Measurements from ENCODE around the gene CELSR1. TPM values are rescaled to one million over a fixed set of nuclear protein-coding genes. Genes with fewer than 3 reads are reported as not detected.

Gene CELSR1
- total RNA-seq, 1 donor from 2014 or later: 18.6 TPM

DNA sequence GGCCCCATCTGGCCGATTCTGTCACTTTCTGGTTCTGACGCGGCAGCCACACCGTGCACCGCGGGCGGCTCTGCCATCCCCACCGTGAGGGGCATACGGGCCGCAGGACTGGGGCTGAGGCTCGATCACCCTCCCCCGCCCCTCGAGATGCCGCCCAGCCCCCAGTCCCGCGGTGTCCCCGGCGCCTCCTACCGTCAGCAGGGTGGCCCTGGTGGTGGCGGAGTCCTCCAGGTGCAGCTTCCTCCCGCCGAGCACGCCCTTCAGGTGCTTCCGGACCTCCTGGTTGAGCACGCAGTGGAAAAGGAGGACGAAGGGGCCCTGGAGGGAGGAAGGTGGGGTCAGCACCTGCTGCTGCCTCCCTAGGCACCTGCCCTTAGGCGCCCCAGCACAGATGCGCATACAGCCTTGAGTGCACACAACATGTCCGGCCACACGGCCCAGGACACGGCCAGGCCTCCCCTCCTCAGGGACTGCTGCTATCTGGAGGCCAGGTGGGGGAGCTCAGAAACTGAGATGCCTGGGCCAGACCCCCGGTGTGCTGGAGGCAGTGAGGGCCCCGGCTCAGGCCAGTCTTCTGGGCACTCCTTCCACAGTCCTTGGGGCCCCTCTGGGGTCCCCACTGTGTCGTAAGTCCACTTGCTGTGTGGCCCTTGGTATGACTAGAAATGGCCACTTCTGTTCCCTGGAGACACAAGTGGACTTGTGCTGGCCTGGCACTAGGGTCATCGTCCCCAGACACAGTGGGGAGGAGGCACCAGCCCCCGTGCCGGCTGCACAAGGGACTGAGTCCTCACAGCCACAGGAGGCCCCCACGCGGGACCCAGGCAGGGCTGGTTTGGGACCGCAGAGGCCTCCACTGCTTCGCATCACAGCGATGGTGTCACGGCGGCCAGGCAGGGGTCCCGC lies 170.4 kb downstream of the CELSR1 start:
- no peak for DNase-seq (ENCODE audit: low read depth in 2 of 2)

DNA sequence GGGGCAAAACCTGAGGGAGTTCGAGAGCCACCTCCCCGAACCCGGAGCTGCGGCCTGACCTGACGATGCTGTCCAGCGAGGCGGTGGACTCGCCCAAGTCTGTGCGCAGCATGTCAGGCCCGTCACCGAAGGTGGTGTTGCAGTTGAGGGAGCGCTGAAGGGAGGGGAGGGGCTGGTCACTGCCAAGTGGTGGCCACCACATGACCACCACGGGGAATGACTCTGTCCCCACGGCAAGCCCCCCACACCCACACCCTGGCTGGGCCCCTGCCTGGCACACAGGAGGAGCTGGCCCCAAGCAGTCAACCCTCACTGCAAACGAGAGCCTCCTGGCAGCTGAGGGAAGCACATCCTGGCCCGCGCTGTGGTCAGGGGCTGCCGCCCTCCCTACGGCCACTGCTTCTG lies 171.1 kb downstream of the CELSR1 start:
- DNase-seq (ENCODE audit: low read depth in 2 of 2): no peak

DNA sequence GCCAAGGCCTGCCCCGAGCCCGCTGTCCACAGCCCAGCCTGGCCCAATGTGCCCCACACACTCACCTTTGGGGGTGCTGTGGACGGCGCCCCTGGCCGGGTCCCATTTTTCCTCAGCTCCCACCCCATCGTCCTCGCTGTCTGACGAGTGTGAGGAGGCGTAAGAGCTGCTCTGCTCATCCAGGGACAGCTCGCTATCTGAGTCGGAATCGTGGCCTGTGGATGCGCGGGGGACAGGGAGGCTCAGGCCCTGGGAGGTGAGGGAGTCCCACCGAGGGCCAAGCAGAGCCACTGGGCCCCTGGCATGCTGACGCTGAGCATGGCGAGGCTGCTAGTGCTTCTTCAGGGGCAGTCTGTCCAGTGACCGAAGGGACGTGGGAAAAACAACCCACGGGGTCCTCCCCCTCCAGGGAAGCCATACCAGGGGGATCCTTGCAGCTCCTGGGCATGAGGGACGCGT lies 172.2 kb downstream of the CELSR1 start:
- DNase-seq (ENCODE audit: low read depth in 2 of 2): no peak

DNA sequence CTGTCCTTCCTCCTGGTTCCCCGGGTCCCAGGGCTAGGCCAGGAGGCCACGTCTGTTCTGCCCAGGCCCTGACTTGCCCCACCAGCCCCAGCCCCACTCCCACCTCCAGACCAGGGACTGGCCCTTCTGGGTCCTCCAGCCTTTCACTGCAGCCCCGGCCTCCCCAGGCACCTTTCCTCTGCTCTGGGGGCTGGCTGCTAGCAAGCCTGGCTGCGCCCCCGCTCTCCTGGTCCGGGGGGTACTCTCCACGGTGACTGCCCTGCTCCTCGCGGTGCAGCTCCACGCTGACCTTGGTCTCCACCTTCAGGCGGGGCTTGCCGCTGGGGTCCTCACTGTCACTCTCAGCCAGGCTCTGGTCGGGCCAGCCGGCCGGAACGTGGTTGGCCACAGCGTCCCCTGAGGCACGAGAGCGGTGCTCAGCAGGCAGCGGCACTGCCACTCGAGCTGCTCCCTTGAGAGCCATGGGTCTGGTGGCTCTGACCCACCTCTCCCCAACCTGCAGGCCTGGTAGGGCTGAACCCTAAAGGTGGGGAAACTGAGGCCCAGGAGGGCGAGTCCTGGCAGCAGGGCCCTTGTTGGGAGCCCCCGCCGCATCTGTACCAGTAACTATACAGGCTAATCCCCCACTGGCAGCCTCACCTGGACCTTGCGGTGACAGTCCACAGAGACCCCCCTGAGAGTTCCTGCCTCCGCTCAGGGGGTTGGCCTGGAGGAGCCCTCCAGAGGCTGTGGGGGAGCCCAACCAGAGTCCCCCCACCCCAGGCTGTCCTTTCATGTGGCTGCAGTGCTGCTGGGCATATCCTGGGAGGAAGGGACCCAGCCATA lies 172.9 kb downstream of the CELSR1 start:
- no peak for DNase-seq (ENCODE audit: low read depth in 2 of 2)

DNA sequence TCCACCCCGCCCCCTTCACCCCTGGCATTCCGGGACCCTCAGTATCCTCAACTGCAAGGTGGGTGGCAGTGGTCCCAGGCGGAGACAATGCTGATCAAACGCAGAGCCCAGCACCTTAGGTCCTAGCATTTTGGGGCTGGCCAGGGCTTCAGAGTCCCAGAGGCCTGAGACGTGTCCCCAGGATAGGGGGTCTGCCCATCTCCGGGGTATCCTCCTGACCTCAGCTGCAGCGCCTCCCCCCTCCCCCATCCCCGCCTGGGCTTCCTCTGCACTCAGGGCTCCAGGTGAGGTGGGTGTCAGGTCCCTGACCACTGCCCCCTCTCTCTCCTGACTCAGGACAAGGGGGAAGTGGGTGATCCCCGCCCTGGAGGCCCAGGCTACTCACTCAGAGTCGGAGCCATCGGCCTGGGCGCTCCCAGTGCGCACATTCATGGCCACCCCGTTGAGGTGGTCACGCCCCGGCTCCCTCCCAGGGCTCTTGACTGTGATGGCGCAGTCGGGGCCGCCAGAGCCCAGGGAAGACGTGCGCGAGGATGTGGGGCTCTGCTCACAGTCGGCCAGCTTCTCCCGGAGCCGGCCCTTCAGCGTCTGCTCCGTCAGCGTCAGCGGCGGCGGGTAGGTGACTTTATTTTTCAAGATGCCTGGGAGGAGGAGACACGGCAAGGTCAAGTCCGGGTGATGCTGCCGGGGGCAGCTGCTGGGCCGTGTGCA lies 173.7 kb downstream of the CELSR1 start:
- DNase-seq (ENCODE audit: low read depth in 2 of 2): no peak

DNA sequence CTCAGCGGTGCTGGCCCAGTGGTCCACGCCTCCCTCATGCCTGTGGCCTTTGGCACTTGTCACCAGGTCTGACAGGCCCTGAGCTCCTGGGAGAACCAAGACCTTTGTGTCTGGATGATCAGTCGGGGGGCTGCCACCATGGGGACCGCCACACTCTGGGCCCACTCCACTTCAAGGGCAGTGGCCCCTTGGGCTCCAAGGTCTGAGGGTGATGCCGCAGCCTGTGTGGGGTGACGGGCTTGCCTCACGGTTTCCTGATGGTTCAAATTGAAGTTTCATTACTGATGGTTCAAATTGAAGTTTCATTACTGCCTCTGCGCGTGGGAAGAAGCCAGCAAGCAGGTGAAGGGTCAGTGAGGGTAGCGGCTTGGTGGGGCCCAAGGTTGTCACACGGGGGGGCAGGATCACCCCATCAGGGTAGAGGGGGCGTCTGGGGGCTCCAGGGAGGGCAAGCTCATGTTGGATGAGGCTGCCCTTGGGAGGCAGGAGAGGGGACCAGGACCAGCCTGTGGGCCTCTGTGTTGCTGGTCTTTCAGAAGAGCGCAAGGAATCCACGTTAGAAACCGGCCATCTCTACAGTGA lies 174.4 kb downstream of the CELSR1 start:
- no peak for DNase-seq (ENCODE audit: low read depth in 2 of 2)

DNA sequence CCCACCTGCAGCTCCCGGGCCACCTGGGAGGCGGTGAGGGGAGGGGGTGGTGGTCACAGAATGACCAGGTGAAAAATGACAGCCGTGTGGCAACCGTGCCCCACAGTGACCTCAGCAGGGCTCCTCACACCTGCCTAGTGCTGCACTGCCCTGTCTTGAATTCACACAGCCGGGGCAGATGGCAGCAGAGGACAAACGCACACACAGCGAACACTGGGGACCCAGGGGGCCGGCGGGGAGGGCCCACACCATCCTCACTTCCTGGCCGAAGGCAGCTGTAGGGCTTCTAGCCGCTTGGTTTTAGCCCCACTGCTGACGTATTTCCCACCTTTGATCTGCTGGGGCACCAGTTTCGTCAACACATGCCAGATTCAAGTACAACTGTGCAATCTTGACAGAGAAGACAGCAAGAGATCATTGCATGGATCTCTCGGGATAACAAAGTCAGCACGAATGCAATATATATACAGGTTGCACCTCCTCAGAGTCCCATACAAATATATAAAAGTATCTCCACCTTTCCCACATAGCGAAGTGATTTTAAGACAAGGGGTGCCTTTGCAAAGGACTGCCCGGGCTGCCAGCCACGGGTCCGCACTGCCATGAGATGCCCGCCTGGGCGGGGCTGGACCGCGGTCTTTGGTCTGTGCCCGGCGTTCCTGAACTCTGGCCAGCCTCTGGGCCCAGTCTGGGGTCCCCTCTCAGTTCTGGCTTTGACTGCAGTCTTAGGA lies 175.1 kb downstream of the CELSR1 start:
- no peak for DNase-seq (ENCODE audit: low read depth in 2 of 2)

DNA sequence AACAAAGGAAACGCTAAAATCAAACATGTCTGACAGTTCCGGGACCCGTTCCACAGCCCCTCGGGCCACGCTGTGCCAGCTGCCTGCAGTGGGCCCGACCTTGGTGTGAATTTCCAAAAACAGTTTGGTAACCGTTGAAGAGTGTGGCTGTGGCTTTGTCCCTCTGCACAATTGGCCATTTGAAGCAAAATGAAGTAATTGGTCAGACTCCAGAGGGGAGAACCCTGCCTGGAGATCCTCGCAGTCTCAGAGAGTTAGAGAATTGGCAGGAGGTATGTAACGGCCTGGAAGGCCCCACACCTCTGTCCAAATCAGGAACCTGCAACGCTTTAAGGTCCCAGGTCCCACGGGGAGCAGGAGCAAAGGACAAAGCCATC lies 175.6 kb downstream of the CELSR1 start:
- no peak for DNase-seq (ENCODE audit: low read depth in 2 of 2)

DNA sequence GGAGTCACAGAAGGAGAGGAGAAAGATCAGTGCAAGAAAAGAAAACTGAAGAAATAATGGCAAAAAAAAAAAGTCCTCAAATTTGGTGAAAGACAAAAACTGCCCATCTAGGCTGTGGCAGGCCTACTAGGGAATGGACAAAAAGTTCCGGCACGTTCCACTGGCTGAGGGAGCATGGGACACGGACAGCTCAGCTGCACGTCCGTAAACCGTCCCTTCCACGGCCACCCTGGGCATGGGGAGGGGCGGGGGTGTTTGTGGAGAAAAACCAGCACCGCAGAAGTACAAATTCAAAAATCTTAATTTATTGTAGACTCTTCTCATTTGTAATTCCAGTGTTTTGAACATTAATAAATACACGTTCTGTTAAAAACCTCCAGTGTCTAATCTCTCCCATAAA lies 176.5 kb downstream of the CELSR1 start:
- no peak for DNase-seq (ENCODE audit: low read depth in 2 of 2)

DNA sequence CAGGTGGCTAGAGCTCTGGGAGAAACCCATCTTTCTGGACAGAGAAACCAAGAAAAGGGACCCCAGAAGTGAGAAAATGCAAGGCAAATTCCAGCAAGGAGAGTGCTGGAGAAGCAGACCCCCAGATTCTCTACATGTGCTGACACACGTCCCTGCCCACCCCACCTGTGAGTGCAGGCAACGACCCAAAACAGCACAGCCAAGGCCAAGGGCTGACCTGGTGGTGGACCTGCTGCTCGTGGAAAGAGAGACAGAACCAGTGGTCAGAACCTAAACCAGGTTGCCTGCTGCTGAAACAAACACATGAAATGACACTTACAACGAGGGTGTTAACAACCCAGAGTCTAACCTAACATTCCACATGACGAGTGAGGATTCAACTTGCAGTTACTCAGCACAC lies 177.3 kb downstream of the CELSR1 start:
- DNase-seq (ENCODE audit: low read depth in 2 of 2): no peak

DNA sequence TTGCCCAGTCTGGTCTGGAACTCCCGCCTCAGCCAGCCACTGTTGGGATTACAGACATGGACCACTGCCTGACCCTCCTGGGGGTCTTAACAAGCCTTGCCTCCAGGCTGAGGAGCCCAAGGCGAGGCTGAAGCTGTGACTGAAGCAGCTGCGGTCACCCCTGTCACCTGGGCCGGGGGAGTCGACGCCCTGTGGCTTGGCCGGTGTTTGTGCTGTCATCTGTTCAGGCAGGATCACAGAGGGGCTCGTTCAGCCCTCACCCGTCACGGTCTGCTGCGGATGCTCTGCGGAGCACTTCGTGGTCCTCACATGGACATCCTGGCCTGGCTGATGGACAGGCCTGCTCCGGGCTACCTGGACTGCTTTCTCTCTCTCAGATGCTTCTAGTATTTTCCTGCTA lies 178.1 kb downstream of the CELSR1 start:
- DNase-seq (ENCODE audit: low read depth in 2 of 2): no peak

DNA sequence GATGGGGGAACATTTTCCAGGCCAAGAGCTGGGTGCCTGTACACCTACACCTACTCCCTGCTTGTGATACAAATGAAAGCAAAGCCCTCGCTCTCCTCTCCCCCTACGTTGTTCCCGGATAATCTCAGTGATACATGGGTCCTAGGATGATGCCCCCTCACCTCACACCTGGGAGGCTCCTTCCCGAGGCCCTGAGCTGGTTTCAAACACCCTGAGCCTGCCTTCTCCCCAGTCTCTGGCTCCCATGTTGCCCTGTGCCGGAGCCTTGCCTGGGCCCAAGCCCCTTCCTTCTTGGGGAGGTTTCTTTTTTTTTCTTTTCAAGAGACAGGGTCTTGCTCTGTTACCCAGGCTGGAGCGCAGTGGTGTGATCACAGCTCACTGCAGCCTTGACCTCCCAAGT lies 178.7 kb downstream of the CELSR1 start:
- no peak for DNase-seq (ENCODE audit: low read depth in 2 of 2)

DNA sequence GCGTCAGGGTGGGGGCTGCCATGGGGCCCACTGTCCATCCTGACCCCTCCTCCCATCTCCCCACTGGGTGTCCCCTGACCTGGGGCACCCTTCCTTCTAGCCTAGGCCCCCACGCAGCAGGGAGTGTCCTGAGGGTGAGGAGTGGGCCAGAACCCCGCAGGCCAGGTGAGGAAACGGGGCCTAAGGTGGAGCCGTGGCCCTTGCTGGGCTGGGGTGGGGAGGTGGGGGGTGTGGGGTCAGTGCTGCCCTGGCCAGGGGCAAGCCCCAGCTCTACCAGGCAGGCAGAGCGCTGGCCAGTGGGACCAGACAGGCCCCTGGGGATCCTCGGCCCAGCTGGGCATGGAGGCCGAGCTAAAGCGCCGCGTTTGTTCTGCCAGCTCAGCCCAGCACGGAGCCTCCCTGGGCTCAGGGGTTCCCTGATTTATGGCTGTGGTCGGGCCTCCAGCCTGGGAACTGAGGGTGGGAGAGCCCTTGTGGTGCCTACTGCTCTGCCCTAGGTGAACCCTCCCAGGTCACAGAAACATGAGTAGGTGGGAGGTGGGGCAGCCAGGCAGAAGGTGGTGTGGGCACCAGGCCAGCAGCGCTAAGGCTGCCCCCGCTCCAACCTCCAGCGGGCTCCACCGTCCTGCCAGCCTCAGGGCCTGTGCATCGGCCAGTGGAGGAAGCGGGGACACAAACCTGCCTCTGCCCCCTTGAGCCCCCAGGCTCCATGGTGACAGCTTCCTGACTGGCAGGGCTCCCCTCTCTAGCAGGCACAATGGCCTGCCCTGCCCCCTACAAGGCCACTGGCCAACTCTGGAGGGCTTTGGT lies 179.5 kb downstream of the CELSR1 start:
- DNase-seq (ENCODE audit: low read depth in 2 of 2): no peak

DNA sequence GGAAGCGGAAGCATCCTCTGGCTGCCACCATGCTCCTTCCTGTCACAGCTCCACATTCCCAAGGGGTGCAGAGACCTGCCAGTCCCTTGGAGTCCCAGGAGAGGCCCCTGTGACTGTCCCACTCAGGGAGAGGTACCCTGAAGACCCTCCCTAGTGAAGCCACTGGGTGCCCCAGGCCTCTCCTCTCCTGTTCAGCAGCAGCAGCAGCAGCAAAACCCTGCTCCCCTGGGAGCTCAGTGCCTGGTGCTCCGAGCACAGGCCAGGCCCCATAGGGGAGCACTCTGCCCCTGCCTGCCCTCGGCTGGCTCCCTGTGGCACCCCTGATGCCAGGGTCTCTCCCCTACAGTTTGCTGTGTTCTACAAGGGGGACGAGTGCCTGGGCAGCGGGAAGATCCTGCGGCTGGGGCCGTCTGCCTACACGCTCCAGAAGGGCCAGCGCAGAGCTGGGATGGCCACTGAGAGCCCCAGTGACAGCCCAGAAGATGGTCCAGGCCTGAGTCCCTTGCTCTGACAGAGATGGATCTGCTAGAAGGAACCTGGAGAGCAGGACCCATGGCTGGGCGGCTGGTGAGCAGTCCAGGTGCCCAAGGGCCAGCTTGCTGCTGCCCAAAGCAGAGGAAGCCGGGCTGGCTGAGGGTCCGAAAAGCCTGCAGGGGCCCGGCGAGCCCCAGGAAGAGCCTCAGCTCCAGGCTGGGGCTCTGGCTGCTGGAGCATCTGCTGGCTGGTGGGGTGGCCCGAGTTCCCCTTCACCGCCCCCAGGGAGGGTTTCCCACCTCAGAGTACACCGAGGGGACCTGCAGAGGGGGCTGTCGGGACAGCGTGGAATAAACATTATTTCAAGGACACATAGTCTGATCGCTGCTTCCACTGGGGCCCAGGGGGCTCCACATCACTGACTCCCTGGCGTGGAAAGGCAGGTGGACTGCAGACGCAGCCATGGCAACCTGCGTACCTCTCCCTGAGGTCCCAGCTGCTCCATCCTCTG lies 180.6 kb downstream of the CELSR1 start:
- DNase-seq (ENCODE audit: low read depth in 2 of 2): no peak

DNA sequence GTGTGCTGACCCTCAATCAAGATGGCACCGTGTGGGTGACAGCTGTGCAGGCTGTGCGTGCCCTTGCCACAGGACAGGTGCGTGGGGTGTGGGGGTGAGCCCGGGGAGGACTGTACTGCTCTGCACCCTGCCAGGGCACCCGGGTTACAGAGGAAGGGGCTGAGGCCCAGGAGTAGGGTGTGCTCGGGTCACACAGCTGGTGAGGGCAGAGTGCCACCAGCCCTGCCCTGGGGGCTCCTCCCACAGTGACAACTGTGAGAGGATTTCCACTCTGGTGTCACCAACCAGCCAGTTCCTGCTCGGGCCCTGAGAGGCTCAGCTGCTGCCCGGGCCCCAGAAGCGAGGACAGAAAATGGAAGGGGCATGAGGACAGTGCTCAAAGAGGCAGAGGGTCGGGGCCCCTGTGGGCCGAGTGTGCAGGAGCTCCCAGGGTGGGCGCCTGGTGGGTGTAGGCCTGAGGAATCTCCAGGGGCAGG lies 181.4 kb downstream of the CELSR1 start:
- DNase-seq (ENCODE audit: low read depth in 2 of 2): no peak

DNA sequence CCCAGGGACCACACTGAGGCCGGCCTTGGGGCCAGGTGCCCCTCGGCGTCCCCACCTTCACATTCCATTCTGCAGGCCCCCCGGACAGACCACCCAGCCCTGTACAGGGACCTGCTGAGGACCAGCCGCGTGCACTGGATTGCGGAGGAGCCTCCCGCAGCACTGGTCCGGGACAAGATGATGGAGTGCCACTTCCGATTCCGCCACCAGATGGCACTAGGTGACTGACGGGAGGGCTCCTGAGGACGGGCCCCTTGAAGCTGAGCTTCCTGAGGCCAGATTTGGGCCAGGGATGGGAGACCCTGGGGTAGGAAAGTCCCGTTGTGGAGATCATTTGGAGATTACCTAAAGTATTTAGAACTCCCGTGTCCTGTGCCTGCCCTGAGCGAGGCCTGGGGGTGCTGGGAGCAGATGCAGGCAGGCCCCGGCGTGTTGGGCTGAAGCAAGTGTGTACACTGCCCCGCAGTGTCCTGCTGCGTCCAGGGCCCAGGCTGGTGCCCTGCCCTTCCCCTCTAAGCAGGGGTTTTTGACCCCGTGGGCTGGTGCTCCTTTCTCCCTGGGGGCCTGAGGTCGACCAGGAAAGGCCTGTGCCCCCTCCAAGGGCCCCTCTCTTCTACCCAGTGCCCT lies 181.9 kb downstream of the CELSR1 start:
- DNase-seq (ENCODE audit: low read depth in 2 of 2): peak in 1 of 2 donors; percentile 62

DNA sequence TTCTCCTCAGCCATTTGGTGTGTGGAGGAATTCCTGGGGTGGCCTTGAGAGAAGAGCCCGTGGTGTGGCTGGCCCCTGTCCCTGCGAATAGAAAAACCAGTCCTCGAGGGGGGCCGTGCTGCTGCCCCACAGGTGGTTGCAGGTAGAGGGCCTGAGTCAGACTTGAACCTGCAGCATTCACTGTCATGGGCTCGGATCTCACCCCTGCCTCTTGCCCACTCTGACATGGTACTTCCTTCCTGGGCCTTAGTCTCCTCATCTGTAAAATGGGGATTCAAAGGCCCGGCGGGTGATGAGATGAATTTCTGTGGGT lies 182.5 kb downstream of the CELSR1 start:
- no peak for DNase-seq (ENCODE audit: low read depth in 2 of 2)

Data from dermis microvascular lymphatic vessel endothelial cell (primary cell).